GM12891 (cell line): ENCODE measurements around the gene SCART1.

Source experiments
- DNase-seq: peaks from one replicate; pipeline ENCODE4 v3.0.0; 2011; ENCODE audit warnings: low spot score; ENCODE audit not compliant: insufficient read length
- FAIRE-seq: peaks from 2 replicates; lab custom pipeline; 2011; peaks lifted over from hg19 to GRCh38; lab: Jason Lieb, UNC
- PAX5 ChIP-seq: IDR thresholded peaks from 2 replicates; pipeline ENCODE4 v1.6.1; 2011; ENCODE audit warnings: low read length, moderate library complexity, mild to moderate bottlenecking; ENCODE audit not compliant: insufficient read depth, severe bottlenecking
- POLR2A ChIP-seq: IDR thresholded peaks from 2 replicates; pipeline ENCODE4 v1.6.1; 2011; ENCODE audit warnings: low read depth, low read length, control low read depth
- POLR2AphosphoS5 ChIP-seq: IDR thresholded peaks from 2 replicates; pipeline ENCODE4 v1.6.1; 2011; ENCODE audit warnings: low read depth, low read length, control low read depth
- POU2F2 ChIP-seq: IDR thresholded peaks from 2 replicates; pipeline ENCODE4 v1.6.1; 2011; ENCODE audit warnings: low read depth, mild to moderate bottlenecking, control low read depth, low read length, moderate library complexity
- SPI1 ChIP-seq: IDR thresholded peaks from 2 replicates; pipeline ENCODE4 v1.6.1; 2011; ENCODE audit warnings: low read depth, low read length, control low read depth
- TAF1 ChIP-seq: IDR thresholded peaks from 2 replicates; pipeline ENCODE4 v1.6.1; 2011; ENCODE audit warnings: low read depth, low read length, control low read depth

SCART1 gene

DNA sequence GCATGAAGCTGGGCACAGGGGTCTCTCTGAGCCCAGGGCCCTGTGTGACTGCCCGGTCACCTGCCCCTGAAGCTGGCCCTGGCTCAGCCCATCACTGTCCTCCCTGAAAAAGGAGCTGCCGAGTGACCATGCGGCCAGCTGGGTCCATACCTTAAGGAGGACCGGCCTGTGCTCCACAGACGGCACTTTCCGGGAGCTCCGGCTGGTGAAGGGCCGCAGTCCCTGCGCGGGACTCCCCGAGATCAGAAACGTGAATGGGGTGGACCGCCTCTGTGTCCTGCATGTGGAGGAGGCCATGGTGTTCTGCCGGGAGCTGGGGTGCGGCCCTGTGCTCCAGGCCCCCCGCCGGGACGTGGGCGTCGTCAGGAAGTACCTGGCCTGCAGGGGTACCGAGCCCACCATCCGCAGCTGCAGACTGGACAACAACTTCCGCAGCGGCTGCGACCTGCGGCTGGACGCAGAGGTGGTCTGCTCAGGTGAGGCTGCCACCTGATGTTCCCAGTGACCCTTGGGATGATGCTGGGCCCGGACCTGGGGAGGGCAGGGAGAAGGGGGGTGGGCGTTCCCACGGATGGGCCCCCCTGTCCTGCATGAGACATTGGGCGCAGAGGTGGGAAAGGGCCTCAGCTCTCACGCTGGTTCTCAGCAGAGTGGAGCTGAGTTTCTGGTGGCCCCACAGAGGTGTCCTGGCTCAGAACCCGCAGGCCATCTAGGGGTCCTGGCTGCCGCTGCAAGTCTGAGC is 3.5 kb downstream of the SCART1 start:
- TF ChIP-seq PAX5 (no peak), POLR2AphosphoS5 (no peak), POLR2A (no peak), TAF1 (no peak), POU2F2 (no peak), SPI1 (no peak)
- FAIRE-seq = no peak

DNA sequence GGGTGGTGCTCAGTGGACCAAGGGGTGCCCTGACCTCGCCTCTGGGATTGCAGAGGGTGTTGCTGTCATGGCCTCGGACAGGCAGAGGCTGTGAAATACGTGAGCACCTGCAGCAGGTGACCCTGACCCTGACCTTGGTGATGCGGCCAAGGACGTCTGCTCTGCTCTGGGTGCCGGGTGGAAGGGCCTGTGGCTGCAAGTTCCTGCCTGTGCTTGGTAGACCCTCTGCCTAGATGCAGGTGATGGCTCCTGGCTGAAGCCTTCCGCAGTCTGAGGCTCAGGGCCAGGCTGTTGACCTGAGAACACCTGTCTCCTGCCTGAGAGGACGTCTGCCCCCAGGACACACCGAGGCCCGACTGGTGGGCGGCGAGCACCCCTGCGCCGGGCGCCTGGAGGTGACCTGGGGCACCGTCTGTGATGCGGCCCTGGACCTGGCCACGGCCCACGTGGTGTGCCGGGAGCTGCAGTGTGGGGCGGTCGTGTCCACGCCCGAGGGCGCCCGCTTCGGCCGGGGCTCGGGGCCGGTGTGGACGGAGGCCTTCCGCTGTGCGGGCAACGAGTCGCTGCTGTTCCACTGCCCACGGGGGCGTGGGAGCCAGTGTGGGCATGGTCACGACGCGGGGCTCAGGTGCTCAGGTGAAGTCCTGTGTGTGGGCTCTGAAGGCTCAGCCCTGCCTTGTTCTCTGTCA is 4.4 kb downstream of the SCART1 start:
- FAIRE-seq (no peak), DNase-seq (no peak)
- TF ChIP-seq SPI1 (no peak), TAF1 (no peak), POLR2AphosphoS5 (no peak), POLR2A (no peak), POU2F2 (no peak), PAX5 (no peak)

More for the DNA sequence above, 3.5 kb downstream of the SCART1 start:
- no peak for DNase-seq

GRCh38 chr10:133458710-133459453 is 5.1 kb downstream of the SCART1 start:
- DNase-seq (no peak), FAIRE-seq (no peak)
- TF ChIP-seq SPI1 (no peak), PAX5 (no peak), TAF1 (no peak), POU2F2 (no peak), POLR2A (no peak), POLR2AphosphoS5 (no peak)

DNA sequence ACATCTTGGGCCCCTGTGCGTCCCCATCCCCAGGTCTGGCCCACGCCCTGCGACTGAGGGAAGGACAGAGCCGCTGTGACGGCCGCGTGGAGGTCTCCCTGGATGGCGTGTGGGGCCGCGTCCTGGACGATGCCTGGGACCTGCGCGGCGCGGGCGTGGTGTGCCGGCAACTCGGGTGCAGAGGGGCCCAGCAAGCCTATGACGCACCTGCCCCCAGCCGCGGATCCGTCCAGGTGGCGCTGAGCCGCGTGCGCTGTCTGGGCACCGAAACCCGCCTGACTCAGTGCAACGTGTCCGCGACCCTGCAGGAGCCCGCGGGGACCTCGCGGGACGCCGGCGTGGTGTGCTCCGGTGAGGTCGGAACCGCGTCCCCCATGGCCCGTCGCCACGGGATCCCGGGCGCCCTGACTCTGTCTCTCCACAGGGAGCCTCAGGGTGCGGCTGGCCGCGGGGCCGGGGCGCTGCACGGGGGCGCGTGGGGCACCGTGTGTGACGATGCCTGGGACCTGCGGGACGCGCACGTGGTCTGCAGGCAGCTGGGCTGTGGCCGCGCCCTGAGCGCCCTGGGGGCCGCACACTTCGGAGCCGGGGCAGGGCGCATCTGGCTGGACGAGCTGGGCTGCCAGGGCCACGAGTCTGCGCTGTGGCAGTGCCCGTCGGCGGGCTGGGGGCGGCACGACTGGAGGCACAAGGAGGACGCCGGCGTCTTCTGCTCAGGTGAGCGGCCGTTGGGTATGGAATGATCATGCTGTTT is 5.9 kb downstream of the SCART1 start:
- no peak for FAIRE-seq
- DNase-seq = no peak
- no peak for TF ChIP-seq POLR2A
- no peak for TF ChIP-seq TAF1
- no peak for TF ChIP-seq POU2F2
- no peak for TF ChIP-seq PAX5
- TF ChIP-seq SPI1 = no peak
- TF ChIP-seq POLR2AphosphoS5 = no peak

DNA sequence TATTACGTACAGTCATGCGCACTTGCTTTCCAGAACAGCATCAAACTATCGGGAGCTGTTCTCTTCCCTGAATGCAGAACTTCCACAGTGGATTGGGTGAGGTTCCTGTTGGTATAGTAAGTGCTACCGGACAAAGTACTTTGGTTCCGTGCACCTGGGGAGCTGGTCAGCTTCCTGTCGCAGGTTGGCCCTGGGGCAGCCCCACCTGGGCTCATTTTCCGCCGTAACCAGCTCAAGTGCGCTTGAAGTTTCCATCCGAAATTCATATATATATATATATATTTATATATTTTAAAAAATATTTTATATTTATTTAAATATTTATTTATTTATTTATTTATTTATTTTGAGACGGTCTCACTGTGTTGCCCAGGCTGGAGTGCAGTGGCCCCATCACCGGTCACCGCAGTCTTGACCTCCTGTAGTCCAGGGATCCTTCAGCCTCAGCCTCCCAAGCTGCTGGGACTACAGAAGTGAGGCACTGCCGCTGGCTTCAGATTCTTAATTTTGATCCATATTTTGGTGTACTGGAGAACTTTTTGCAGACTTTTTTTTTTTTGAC is 6.5 kb downstream of the SCART1 start:
- FAIRE-seq (no peak), DNase-seq (no peak)
- TF ChIP-seq TAF1 (no peak), POLR2AphosphoS5 (no peak), POU2F2 (no peak), PAX5 (no peak), POLR2A (no peak), SPI1 (no peak)

DNA sequence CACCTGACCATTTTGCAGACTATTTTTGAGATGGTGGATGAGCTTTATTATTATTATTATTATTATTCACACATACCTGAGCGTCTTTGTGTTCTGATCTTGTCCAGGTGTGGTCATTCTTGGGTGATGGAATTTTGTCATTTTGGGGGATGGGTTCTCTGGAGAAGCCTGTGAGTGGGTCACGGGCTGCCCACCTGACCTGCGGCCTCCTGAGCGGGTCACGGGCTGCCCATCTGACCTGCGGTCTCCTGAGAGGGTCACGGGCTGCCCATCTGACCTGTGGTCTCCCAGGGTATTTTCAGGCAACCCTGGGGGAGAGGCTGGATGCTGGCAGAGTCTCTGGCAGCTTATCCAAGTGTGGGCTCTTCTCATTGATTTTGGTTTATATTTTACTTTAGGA is 7.3 kb downstream of the SCART1 start:
- FAIRE-seq (no peak), DNase-seq (no peak)
- TF ChIP-seq PAX5 = no peak
- no peak for TF ChIP-seq POU2F2
- TF ChIP-seq POLR2A = no peak
- no peak for TF ChIP-seq SPI1
- TF ChIP-seq POLR2AphosphoS5 = no peak

GRCh38 chr10:133461841-133462240 is 8.1 kb downstream of the SCART1 start:
- DNase-seq (no peak), FAIRE-seq (no peak)
- TF ChIP-seq SPI1 = no peak
- TF ChIP-seq POU2F2 = no peak
- TF ChIP-seq POLR2AphosphoS5 = no peak
- no peak for TF ChIP-seq POLR2A
- no peak for TF ChIP-seq TAF1
- TF ChIP-seq PAX5 = no peak

DNA sequence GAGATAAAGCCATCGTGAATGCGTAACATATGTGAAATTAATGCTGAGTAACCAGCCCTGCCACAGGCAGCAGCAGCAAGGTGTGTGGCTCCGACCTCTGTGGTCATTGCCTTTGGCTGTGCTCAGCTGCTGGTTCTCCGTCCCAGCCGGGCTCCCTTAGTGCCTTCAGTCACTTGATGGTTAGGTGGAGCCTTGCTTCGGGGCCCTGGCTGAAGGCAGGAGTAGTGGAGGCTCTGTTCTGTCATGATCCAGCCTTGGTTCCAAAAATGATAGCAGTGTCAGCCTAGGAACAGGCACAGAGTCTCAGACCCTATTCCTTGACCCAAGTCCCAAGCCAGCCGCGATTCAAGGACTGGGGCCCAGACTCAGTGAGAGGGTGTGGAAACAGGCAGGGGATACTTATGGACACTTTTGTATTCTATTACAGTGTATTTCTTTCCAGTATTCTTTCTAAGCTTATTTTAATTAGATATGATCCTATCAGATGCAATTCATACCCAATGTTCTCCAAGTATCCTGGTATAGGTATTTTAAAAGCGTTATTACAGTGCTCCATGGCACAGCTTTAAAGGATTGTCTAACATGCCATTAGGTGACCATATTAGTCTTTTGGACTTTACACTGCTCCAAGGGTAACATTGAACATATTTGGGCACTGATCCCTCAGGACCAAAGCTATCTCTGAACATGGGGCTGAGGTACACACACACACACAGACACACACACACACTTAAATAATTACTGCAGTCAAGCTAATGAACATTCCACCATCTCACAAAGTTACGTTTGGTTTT is 9.0 kb downstream of the SCART1 start:
- FAIRE-seq (no peak), DNase-seq (no peak)
- TF ChIP-seq POLR2A (no peak), PAX5 (no peak), POLR2AphosphoS5 (no peak), SPI1 (no peak), POU2F2 (no peak), TAF1 (no peak)
